HCT116 (cell line): ENCODE data around the gene OBSCN.

Experiments
- EGR1 ChIP-seq: IDR thresholded peaks from 2 replicates; pipeline ENCODE4 v1.6.1; 2012; ENCODE audit warnings: low read depth
- EZH2 ChIP-seq: fragments of 200-600 bp; sonication (generic); IDR thresholded peaks from 2 replicates; pipeline ENCODE4 v1.6.1; 2017; ENCODE audit warnings: antibody characterized with exemption, mixed run types
- EZH2phosphoT487 ChIP-seq: fragments of 200-600 bp; IDR thresholded peaks from 2 replicates; pipeline ENCODE4 v1.6.1; 2018; ENCODE audit warnings: antibody characterized with exemption, borderline replicate concordance
- POLR2A ChIP-seq: IDR thresholded peaks from 2 replicates; pipeline ENCODE4 v1.7.0; 2011; ENCODE audit warnings: borderline replicate concordance; ENCODE audit not compliant: insufficient read depth, insufficient read length; ENCODE audit errors: extremely low read depth
- POLR2AphosphoS5 ChIP-seq: IDR thresholded peaks from 2 replicates; pipeline ENCODE4 v1.6.1; 2011; ENCODE audit warnings: mild to moderate bottlenecking, low read depth, low read length, moderate library complexity
- RAD21 ChIP-seq: IDR thresholded peaks from 2 replicates; pipeline ENCODE4 v1.6.1; 2012; ENCODE audit warnings: low read depth, mild to moderate bottlenecking
- SP1 ChIP-seq: IDR thresholded peaks from 2 replicates; pipeline ENCODE4 v1.6.1; 2012; ENCODE audit warnings: low read depth
- SRF ChIP-seq: IDR thresholded peaks from 2 replicates; pipeline ENCODE4 v1.6.1; 2012; ENCODE audit warnings: low read depth
- YY1 ChIP-seq: IDR thresholded peaks from 2 replicates; pipeline ENCODE4 v1.6.1; 2011; ENCODE audit warnings: low read length, low read depth, moderate library complexity, mild to moderate bottlenecking; ENCODE audit not compliant: insufficient replicate concordance; ENCODE audit errors: extremely low read depth
- ZFX ChIP-seq: fragments of 450-650 bp; IDR thresholded peaks from 2 replicates; pipeline ENCODE4 v1.6.1; 2017
- ZNF274 ChIP-seq: fragments of 200-500 bp; sonication (Bioruptor generic); IDR thresholded peaks from 2 replicates; pipeline ENCODE4 v1.6.1; 2014; ENCODE audit warnings: mild to moderate bottlenecking, low read depth, low read length, inconsistent platforms
- TF ChIP-seq, protein P1 (sequence below): IDR thresholded peaks from 2 replicates; pipeline ENCODE4 v1.6.1; 2012; ENCODE audit warnings: low read depth
- TF ChIP-seq, protein P2 (sequence below), 3 experiments: fragments of 200-600 bp in 1 of 3; sonication (generic) in 1 of 3; IDR thresholded peaks in 2 of 3; conservative IDR thresholded peaks in 1 of 3; 2 replicates each; pipeline ENCODE4 v1.5.1; 2012 to 2017; ENCODE audit warnings: low read depth in 2 of 3, low read length in 2 of 3, antibody characterized with exemption in 1 of 3, borderline replicate concordance in 1 of 3, control low read depth in 1 of 3, mild to moderate bottlenecking in 1 of 3, mixed read lengths in 1 of 3, mixed run types in 1 of 3, moderate library complexity in 1 of 3; ENCODE audit not compliant: insufficient read depth in 1 of 3
- TF ChIP-seq, protein P3 (sequence below): IDR thresholded peaks from 2 replicates; pipeline ENCODE4 v1.6.1; 2012

DNA sequence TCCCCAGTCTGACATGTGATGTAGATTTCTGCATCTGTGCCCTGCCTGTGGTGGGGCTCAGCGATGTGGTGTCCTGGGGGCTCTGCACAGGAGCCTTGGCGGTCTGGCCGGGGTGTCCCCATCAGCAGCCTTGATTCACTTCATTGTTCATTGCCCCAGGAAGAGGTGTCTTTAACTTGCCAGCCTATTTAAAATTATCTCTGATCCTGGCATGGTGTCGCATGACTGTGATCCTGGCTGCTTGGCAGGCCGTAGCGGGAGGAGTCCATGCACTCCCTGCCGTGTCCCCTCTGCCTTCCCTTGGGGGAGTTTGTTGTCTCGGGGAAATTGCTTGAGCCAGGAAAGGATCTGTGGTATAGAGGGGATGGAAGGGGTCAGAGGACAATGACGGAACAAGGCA lies 138.9 kb downstream of the OBSCN start:
- TF ChIP-seq, protein P1, sequence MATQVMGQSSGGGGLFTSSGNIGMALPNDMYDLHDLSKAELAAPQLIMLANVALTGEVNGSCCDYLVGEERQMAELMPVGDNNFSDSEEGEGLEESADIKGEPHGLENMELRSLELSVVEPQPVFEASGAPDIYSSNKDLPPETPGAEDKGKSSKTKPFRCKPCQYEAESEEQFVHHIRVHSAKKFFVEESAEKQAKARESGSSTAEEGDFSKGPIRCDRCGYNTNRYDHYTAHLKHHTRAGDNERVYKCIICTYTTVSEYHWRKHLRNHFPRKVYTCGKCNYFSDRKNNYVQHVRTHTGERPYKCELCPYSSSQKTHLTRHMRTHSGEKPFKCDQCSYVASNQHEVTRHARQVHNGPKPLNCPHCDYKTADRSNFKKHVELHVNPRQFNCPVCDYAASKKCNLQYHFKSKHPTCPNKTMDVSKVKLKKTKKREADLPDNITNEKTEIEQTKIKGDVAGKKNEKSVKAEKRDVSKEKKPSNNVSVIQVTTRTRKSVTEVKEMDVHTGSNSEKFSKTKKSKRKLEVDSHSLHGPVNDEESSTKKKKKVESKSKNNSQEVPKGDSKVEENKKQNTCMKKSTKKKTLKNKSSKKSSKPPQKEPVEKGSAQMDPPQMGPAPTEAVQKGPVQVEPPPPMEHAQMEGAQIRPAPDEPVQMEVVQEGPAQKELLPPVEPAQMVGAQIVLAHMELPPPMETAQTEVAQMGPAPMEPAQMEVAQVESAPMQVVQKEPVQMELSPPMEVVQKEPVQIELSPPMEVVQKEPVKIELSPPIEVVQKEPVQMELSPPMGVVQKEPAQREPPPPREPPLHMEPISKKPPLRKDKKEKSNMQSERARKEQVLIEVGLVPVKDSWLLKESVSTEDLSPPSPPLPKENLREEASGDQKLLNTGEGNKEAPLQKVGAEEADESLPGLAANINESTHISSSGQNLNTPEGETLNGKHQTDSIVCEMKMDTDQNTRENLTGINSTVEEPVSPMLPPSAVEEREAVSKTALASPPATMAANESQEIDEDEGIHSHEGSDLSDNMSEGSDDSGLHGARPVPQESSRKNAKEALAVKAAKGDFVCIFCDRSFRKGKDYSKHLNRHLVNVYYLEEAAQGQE, result no peak
- TF ChIP-seq POLR2A (no peak), EZH2 (no peak), ZNF274 (no peak), POLR2AphosphoS5 (no peak), SP1 (no peak), SRF (no peak), RAD21 (no peak), EGR1 (no peak), EZH2phosphoT487 (no peak), YY1 (no peak), ZFX (no peak)
- TF ChIP-seq, protein P2, sequence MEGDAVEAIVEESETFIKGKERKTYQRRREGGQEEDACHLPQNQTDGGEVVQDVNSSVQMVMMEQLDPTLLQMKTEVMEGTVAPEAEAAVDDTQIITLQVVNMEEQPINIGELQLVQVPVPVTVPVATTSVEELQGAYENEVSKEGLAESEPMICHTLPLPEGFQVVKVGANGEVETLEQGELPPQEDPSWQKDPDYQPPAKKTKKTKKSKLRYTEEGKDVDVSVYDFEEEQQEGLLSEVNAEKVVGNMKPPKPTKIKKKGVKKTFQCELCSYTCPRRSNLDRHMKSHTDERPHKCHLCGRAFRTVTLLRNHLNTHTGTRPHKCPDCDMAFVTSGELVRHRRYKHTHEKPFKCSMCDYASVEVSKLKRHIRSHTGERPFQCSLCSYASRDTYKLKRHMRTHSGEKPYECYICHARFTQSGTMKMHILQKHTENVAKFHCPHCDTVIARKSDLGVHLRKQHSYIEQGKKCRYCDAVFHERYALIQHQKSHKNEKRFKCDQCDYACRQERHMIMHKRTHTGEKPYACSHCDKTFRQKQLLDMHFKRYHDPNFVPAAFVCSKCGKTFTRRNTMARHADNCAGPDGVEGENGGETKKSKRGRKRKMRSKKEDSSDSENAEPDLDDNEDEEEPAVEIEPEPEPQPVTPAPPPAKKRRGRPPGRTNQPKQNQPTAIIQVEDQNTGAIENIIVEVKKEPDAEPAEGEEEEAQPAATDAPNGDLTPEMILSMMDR (IDR thresholded peaks at IDR 0.05 in 2 of 3, conservative IDR thresholded peaks at IDR 0.05 in 1 of 3; ENCODE audit: borderline replicate concordance in 1 of 3, insufficient read depth in 1 of 3, low read depth in 2 of 3, low read length in 2 of 3), result no peak
- TF ChIP-seq, protein P3, sequence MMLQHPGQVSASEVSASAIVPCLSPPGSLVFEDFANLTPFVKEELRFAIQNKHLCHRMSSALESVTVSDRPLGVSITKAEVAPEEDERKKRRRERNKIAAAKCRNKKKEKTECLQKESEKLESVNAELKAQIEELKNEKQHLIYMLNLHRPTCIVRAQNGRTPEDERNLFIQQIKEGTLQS, result no peak
